B cell (primary cell): ENCODE measurements around the gene SMARCC2. TPM values are rescaled to one million over a fixed set of nuclear protein-coding genes. Genes with fewer than 3 reads are reported as not detected.

Experiments
- ATAC-seq: fragments of 200-7000 bp; cut with Tn5 transposase; one replicate; pipeline ENCODE4 v1.10.0; 2021; ENCODE audit warnings: low read depth, mild to moderate bottlenecking, moderate number of reproducible peaks, moderate library complexity
- CTCF ChIA-PET: fragments of 350-600 bp; sonication (Branson Sonifier 250); formaldehyde crosslinking; loops from one replicate; lab custom pipeline; 2021; ENCODE audit warnings: antibody characterized with exemption, inconsistent platforms; lab: Charles Lee
- POLR2A ChIA-PET: fragments of 350-600 bp; sonication (Branson Sonifier 250); formaldehyde crosslinking; loops from one replicate; lab custom pipeline; 2021; ENCODE audit warnings: antibody characterized with exemption; lab: Charles Lee
- DNase-seq: peaks from one replicate; pipeline ENCODE4 v3.0.0; 2013
- H2AFZ ChIP-seq: 2 replicates; pipeline ENCODE4 v1.6.1; 2012; ENCODE audit warnings: mild to moderate bottlenecking, low read depth, low read length; ENCODE audit not compliant: insufficient read depth, poor library complexity, severe bottlenecking
- H3K27ac ChIP-seq, 2 donors: 1 replicate in 1 of 2; 2 replicates in 1 of 2; pipeline ENCODE4 v1.5.1; 2012 to 2013; ENCODE audit warnings: low read length in 2 of 2, mild to moderate bottlenecking in 2 of 2, moderate library complexity in 1 of 2
- H3K27me3 ChIP-seq, 4 experiments: fragments of 200-600 bp in 1 of 4; sonication (generic) in 1 of 4; replicated peaks in 1 of 4; 1 replicate in 2 of 4; 2 replicates in 2 of 4; pipeline versions ENCODE4 v1.6.1 to v1.7.0; 2013 to 2016; ENCODE audit warnings: low read length in 3 of 4, mild to moderate bottlenecking in 2 of 4, mixed read lengths in 1 of 4, moderate library complexity in 1 of 4; ENCODE audit not compliant: insufficient read depth in 4 of 4, control insufficient read depth in 3 of 4; ENCODE audit errors: control extremely low read depth in 1 of 4
- H3K36me3 ChIP-seq, 2 experiments: replicated peaks in 1 of 2; 1 replicate in 1 of 2; 2 replicates in 1 of 2; pipeline versions ENCODE4 v1.6.1 to v1.7.1; 2013; ENCODE audit warnings: low read length in 1 of 2; ENCODE audit not compliant: insufficient read depth in 2 of 2, control insufficient read depth in 1 of 2; ENCODE audit errors: control extremely low read depth in 1 of 2, extremely low read depth in 1 of 2
- H3K4me1 ChIP-seq, 2 donors: fragments of 200-600 bp in 1 of 2; sonication (generic) in 1 of 2; 1 replicate in 1 of 2; 2 replicates in 1 of 2; pipeline versions ENCODE4 v1.5.1 to v1.6.1; 2013 to 2017; ENCODE audit warnings: low read length in 2 of 2; ENCODE audit not compliant: control insufficient read depth in 2 of 2, insufficient read depth in 2 of 2
- H3K4me2 ChIP-seq: replicated peaks from 2 replicates; pipeline ENCODE3; 2012; ENCODE audit warnings: mild to moderate bottlenecking, low read depth, low read length; ENCODE audit not compliant: poor library complexity, severe bottlenecking
- H3K4me3 ChIP-seq, 5 experiments: fragments of 200-600 bp in 1 of 5; sonication (generic) in 1 of 5; 1 replicate in 3 of 5; 2 replicates in 2 of 5; pipeline versions ENCODE4 v1.5.1 to v1.7.0; 2011 to 2016; ENCODE audit warnings: low read length in 4 of 5, mild to moderate bottlenecking in 4 of 5, low read depth in 2 of 5, control low read depth in 1 of 5, moderate library complexity in 1 of 5; ENCODE audit not compliant: insufficient read depth in 1 of 5; ENCODE audit errors: control extremely low read depth in 1 of 5, extremely low read depth in 1 of 5
- H3K79me2 ChIP-seq: fragments of 200-600 bp; sonication (generic); one replicate; pipeline ENCODE4 v1.6.0; 2016; ENCODE audit warnings: low read length; ENCODE audit not compliant: control insufficient read depth, insufficient read depth
- H3K9ac ChIP-seq: fragments of 200-600 bp; sonication (generic); 2 replicates; pipeline ENCODE4 v1.6.1; 2017; ENCODE audit warnings: mild to moderate bottlenecking, low read length, moderate library complexity
- H3K9me3 ChIP-seq, 3 donors: one replicate each; pipeline versions ENCODE4 v1.6.1 to v1.7.1; 2013; ENCODE audit warnings: low read length in 2 of 3; ENCODE audit not compliant: control insufficient read depth in 2 of 3, insufficient read depth in 1 of 3; ENCODE audit errors: control extremely low read depth in 1 of 3
- H4K20me1 ChIP-seq: 2 replicates; pipeline ENCODE4 v1.6.0; 2012; ENCODE audit warnings: mild to moderate bottlenecking, low read length; ENCODE audit not compliant: insufficient read depth, control insufficient read depth, poor library complexity, severe bottlenecking
- H3K27ac Mint-ChIP-seq: one replicate; pipeline ENCODE4 v1.8.0; 2021; ENCODE audit warnings: mixed read lengths
- H3K27me3 Mint-ChIP-seq: one replicate; pipeline ENCODE4 v1.8.0; 2021; ENCODE audit warnings: mixed read lengths
- H3K4me1 Mint-ChIP-seq: one replicate; pipeline ENCODE4 v1.8.0; 2021; ENCODE audit warnings: mixed read lengths
- H3K4me3 Mint-ChIP-seq: one replicate; pipeline ENCODE4 v1.8.0; 2021; ENCODE audit warnings: mixed read lengths
- H3K9me3 Mint-ChIP-seq: one replicate; pipeline ENCODE4 v1.8.0; 2022; ENCODE audit warnings: mixed read lengths; ENCODE audit not compliant: insufficient read depth
- CTCF ChIP-seq: fragments of 200-600 bp; IDR thresholded peaks from one replicate; pipeline ENCODE4 v1.8.0; 2022; ENCODE audit warnings: antibody characterized with exemption, mild to moderate bottlenecking
- EZH2 ChIP-seq: IDR thresholded peaks from 2 replicates; pipeline ENCODE4 v1.6.1; 2012; ENCODE audit warnings: borderline replicate concordance, low read depth, mild to moderate bottlenecking, moderate library complexity, low read length; ENCODE audit not compliant: insufficient read depth, poor library complexity, severe bottlenecking
- WGBS: methylation state at CpG from one replicate; pipeline ENCODE4 v1.1.5; 2013; ENCODE audit warnings: missing lambda C conversion rate; ENCODE audit not compliant: insufficient coverage; 5-methylcytosine and 5-hydroxymethylcytosine counted together
- intact Hi-C: fragments of 100-400 bp; cut with micrococcal nuclease; formaldehyde crosslinking; loops from one replicate; pipeline ENCODE4 v1.10.0; 2022
- polyA plus RNA-seq: library from polyadenylated mRNA; depleted of rRNA; stranded (reverse); fragments of >200 nt; gene quantifications from 2 replicates; pipeline ENCODE4 v1.2.3, GENCODE V29; 2012
- total RNA-seq, 2 donors: library from RNA; stranded (reverse); fragments of 120-200 nt in 1 of 2; gene quantifications; 1 replicate in 1 of 2; 2 replicates in 1 of 2; pipeline versions ENCODE4 v1.2.3 to v1.2.4, GENCODE V29; 2013 to 2022

The SMARCC2 gene
- total and polyA plus RNA-seq, 2 donors (not counting 1 experiment from before 2014, with no cell fraction given) = 70.4 to 198 TPM

GRCh38 chr12:56188778-56189098 lies 545 bp downstream of the SMARCC2 start:
- H3K4me1 Mint-ChIP-seq = peaks cover 45% of the 10 kb centered on the region
- Histone ChIP-seq H3K27ac (peak overlapping the region; percentile 30 to 62), H3K36me3 (peaks cover 3 to 27% of the 10 kb centered on the region in 2 experiments), H2AFZ (peak overlapping the region; percentile 73), H3K9ac (peak overlapping the region; percentile 92), H4K20me1 (no peaks in the 10 kb centered on the region), H3K4me1 (peaks cover 19 to 34% of the 10 kb centered on the region in 2 donors), H3K79me2 (peaks cover 29% of the 10 kb centered on the region), H3K9me3 (no peaks in the 10 kb centered on the region), H3K4me3 (peak overlapping the region; percentile 61 to 89 (median 80)), H3K4me2 (peak overlapping the region; percentile 99), H3K27me3 (no peaks in the 10 kb centered on the region)
- WGBS = 0% methylated on average over 11 of the region's 17 CpGs
- no peaks in the 10 kb centered on the region for H3K27me3 Mint-ChIP-seq
- H3K9me3 Mint-ChIP-seq = no peaks in the 10 kb centered on the region
- H3K4me3 Mint-ChIP-seq = peak overlapping the region; percentile 88
- peak overlapping the region; percentile 80 for H3K27ac Mint-ChIP-seq
- DNase-seq (no peak), ATAC-seq (no peak)
- intact Hi-C loops = loop anchor here (1.0 to 10.0 kb wide), 5 partner anchors 30 to 280 kb away; partner anchors contain the start of genes MYL6, RPS26 and SPRYD4
- ChIA-PET CTCF (interaction anchor here (0.7 to 6.7 kb wide), 32 partner anchors 8 to 450 kb away, joined by 3 to 247 read pairs (median 8); partner anchors contain the start of genes ANKRD52, ESYT1, MYL6B and NABP2), POLR2A (interaction anchor here (0.6 to 3.2 kb wide), 13 partner anchors 13 to 1212 kb away, joined by 3 to 35 read pairs (median 6); partner anchors contain the start of genes ESYT1, MYL6, RAB5B and RNF41)
- TF ChIP-seq CTCF = no peak
- TF ChIP-seq EZH2 = no peak

GRCh38 chr12:56188131-56188777 lies 1.0 kb downstream of the SMARCC2 start:
- DNase-seq = no peak
- Mint-ChIP-seq H3K27me3 (no peaks in the 10 kb centered on the region), H3K9me3 (no peaks in the 10 kb centered on the region), H3K4me1 (peaks cover 42% of the 10 kb centered on the region), H3K27ac (peak overlapping the region; percentile 80), H3K4me3 (peak overlapping the region; percentile 88)
- Histone ChIP-seq H3K36me3 (peaks cover 3 to 32% of the 10 kb centered on the region in 2 experiments), H3K9me3 (no peaks in the 10 kb centered on the region), H3K79me2 (peaks cover 29% of the 10 kb centered on the region), H4K20me1 (no peaks in the 10 kb centered on the region), H3K9ac (peak overlapping the region; percentile 92), H3K4me2 (peak overlapping the region; percentile 99), H3K4me3 (peak overlapping the region; percentile 61 to 89 (median 80)), H3K27me3 (no peaks in the 10 kb centered on the region), H2AFZ (peak overlapping the region; percentile 73), H3K4me1 (peaks cover 19 to 34% of the 10 kb centered on the region in 2 donors), H3K27ac (peak overlapping the region; percentile 30 to 62)
- ChIA-PET POLR2A (interaction anchor here (0.6 to 3.2 kb wide), 11 partner anchors 12 to 1213 kb away, joined by 3 to 35 read pairs (median 8); partner anchors contain the start of genes ESYT1, MYL6, RAB5B and RNF41), CTCF (interaction anchor here (0.7 to 6.7 kb wide), 22 partner anchors 7 to 449 kb away, joined by 3 to 247 read pairs (median 5); partner anchors contain the start of genes ANKRD52, ESYT1, MYL6B and NABP2)
- 36% methylated on average over 3 of the region's 10 CpGs for WGBS
- intact Hi-C loops = loop anchor here (10.0 kb wide), 1 partner anchor 143 kb away; the partner anchor contains the start of gene RPS26
- TF ChIP-seq EZH2 (no peak), CTCF (no peak)
- no peak for ATAC-seq
